WTC11 (cell line): ENCODE data around the gene FRMD8. TPM values are rescaled to one million over a fixed set of nuclear protein-coding genes. Genes with fewer than 3 reads are reported as not detected.
A peak's percentile ranks its signal among the peaks of the same experiment; 100 is the strongest.

Source experiments
- ARID4B ChIP-seq: sonication (generic); formaldehyde crosslinking; IDR thresholded peaks from 2 replicates; pipeline ENCODE4 v1.8.0; 2023; ENCODE audit warnings: missing genetic modification reagents, mild to moderate bottlenecking, borderline replicate concordance
- ATF1 ChIP-seq: sonication (generic); formaldehyde crosslinking; IDR thresholded peaks from 2 replicates; pipeline ENCODE4 v1.8.1; 2023; ENCODE audit warnings: mild to moderate bottlenecking, moderate library complexity, missing genetic modification reagents
- ATF6 ChIP-seq: sonication (generic); formaldehyde crosslinking; IDR thresholded peaks from 2 replicates; pipeline ENCODE4 v1.8.1; 2023; ENCODE audit warnings: mild to moderate bottlenecking, missing genetic modification reagents
- CREM ChIP-seq: sonication (generic); formaldehyde crosslinking; IDR thresholded peaks from 2 replicates; pipeline ENCODE4 v1.8.1; 2022; ENCODE audit warnings: mild to moderate bottlenecking, missing genetic modification reagents, moderate library complexity
- CTCF ChIP-seq: fragments of 200-600 bp; IDR thresholded peaks from 2 replicates; pipeline ENCODE4 v1.8.0; 2022; ENCODE audit warnings: antibody characterized with exemption
- E2F4 ChIP-seq: sonication (generic); formaldehyde crosslinking; IDR thresholded peaks from 2 replicates; pipeline ENCODE4 v1.8.1; 2022; ENCODE audit warnings: low read depth, mild to moderate bottlenecking, moderate library complexity, missing genetic modification reagents, borderline replicate concordance
- ELF4 ChIP-seq: sonication (generic); formaldehyde crosslinking; IDR thresholded peaks from 2 replicates; pipeline ENCODE4 v1.8.1; 2022; ENCODE audit warnings: low read depth, mild to moderate bottlenecking, moderate library complexity, missing genetic modification reagents
- ESRRA ChIP-seq: sonication (generic); formaldehyde crosslinking; IDR thresholded peaks from 2 replicates; pipeline ENCODE4 v1.8.1; 2022; ENCODE audit warnings: mild to moderate bottlenecking, missing genetic modification reagents, borderline replicate concordance
- FOXP4 ChIP-seq: sonication (generic); formaldehyde crosslinking; IDR thresholded peaks from 2 replicates; pipeline ENCODE4 v1.8.0; 2022; ENCODE audit warnings: mild to moderate bottlenecking, missing genetic modification reagents
- HMGA2 ChIP-seq: fragments of 250-450 bp; sonication (Bioruptor Pico); IDR thresholded peaks from 2 replicates; pipeline ENCODE4 v1.4.0; 2021; ENCODE audit warnings: mild to moderate bottlenecking, moderate library complexity
- IRF2 ChIP-seq: sonication (generic); formaldehyde crosslinking; IDR thresholded peaks from 2 replicates; pipeline ENCODE4 v1.8.0; 2022; ENCODE audit warnings: low read depth, missing genetic modification reagents, borderline replicate concordance
- JAZF1 ChIP-seq: fragments of 250-450 bp; sonication (Bioruptor Pico); IDR thresholded peaks from 2 replicates; pipeline ENCODE4 v1.9.0; 2021; ENCODE audit warnings: moderate library complexity, mild to moderate bottlenecking, inconsistent platforms
- JUN ChIP-seq: sonication (generic); formaldehyde crosslinking; IDR thresholded peaks from 2 replicates; pipeline ENCODE4 v1.8.0; 2023; ENCODE audit warnings: mild to moderate bottlenecking, missing genetic modification reagents
- MYBL2 ChIP-seq: sonication (generic); formaldehyde crosslinking; IDR thresholded peaks from 2 replicates; pipeline ENCODE4 v1.8.1; 2023; ENCODE audit warnings: mild to moderate bottlenecking, moderate library complexity, missing genetic modification reagents
- NR2C2 ChIP-seq: sonication (generic); formaldehyde crosslinking; IDR thresholded peaks from 2 replicates; pipeline ENCODE4 v1.8.0; 2022; ENCODE audit warnings: mild to moderate bottlenecking, missing genetic modification reagents
- PRRX2 ChIP-seq: fragments of 250-450 bp; sonication (Bioruptor Pico); IDR thresholded peaks from 2 replicates; pipeline ENCODE4 v1.8.0; 2021; ENCODE audit warnings: mild to moderate bottlenecking
- RELA ChIP-seq: sonication (generic); formaldehyde crosslinking; IDR thresholded peaks from 2 replicates; pipeline ENCODE4 v1.8.1; 2022; ENCODE audit warnings: missing genetic modification reagents, mild to moderate bottlenecking, borderline replicate concordance
- SOX15 ChIP-seq: fragments of 250-450 bp; sonication (Bioruptor Pico); IDR thresholded peaks from 2 replicates; pipeline ENCODE4 v1.9.0; 2021; ENCODE audit warnings: mild to moderate bottlenecking
- TEAD1 ChIP-seq: sonication (generic); formaldehyde crosslinking; IDR thresholded peaks from 2 replicates; pipeline ENCODE4 v1.8.0; 2022; ENCODE audit warnings: mild to moderate bottlenecking, missing genetic modification reagents
- ZMAT4 ChIP-seq: fragments of 250-450 bp; sonication (Bioruptor Pico); IDR thresholded peaks from 2 replicates; pipeline ENCODE4 v1.9.0; 2021; ENCODE audit warnings: mild to moderate bottlenecking
- ZNF219 ChIP-seq: sonication (generic); formaldehyde crosslinking; IDR thresholded peaks from 2 replicates; pipeline ENCODE4 v1.8.0; 2023; ENCODE audit warnings: missing genetic modification reagents, mild to moderate bottlenecking, borderline replicate concordance
- ZNF232 ChIP-seq: sonication (generic); formaldehyde crosslinking; IDR thresholded peaks from 2 replicates; pipeline ENCODE4 v1.8.0; 2022; ENCODE audit warnings: mild to moderate bottlenecking, missing genetic modification reagents
- ZNF423 ChIP-seq: fragments of 250-450 bp; sonication (Bioruptor Pico); IDR thresholded peaks from 2 replicates; pipeline ENCODE4 v2.1.2; 2022; ENCODE audit warnings: mild to moderate bottlenecking, moderate library complexity
- total RNA-seq: library from RNA; stranded (reverse); gene quantifications from 3 replicates; pipeline ENCODE4 v1.2.3, GENCODE V29; 2021
- TF ChIP-seq, protein P1 (sequence below): sonication (generic); formaldehyde crosslinking; IDR thresholded peaks from 2 replicates; pipeline ENCODE4 v1.8.1; 2023; ENCODE audit warnings: mild to moderate bottlenecking, missing genetic modification reagents

FRMD8 gene
- total RNA-seq, 1 experiment from 2014 or later: 23.7 TPM

- no peak for TF ChIP-seq IRF2 (CRISPR knock-in tag)
- no peak for TF ChIP-seq ZNF232 (CRISPR knock-in tag)
- TF ChIP-seq ATF6 (CRISPR knock-in tag): no peak
- peak; percentile 62 for TF ChIP-seq ZNF423 (CRISPR knock-in tag)
- no peak for TF ChIP-seq ESRRA
- no peak for TF ChIP-seq TEAD1
- TF ChIP-seq ATF1 (CRISPR knock-in tag): no peak
- no peak for TF ChIP-seq ELF4 (CRISPR knock-in tag)
- no peak for TF ChIP-seq ZNF219 (CRISPR knock-in tag)
- TF ChIP-seq PRRX2 (CRISPR knock-in tag): peak; percentile 9; the same call in 1 of the 2 replicates
- TF ChIP-seq SOX15 (CRISPR knock-in tag): no peak
- TF ChIP-seq MYBL2 (CRISPR knock-in tag): no peak
- peak; percentile 68; the same call in 1 of the 2 replicates for TF ChIP-seq JUN (CRISPR knock-in tag)
- TF ChIP-seq ZMAT4 (CRISPR knock-in tag): no peak
- no peak for TF ChIP-seq FOXP4 (CRISPR knock-in tag)
- 0 out of 2 replicates have a peak, but pooled peaks have one; percentile 25 for TF ChIP-seq CREM (CRISPR knock-in tag)
- TF ChIP-seq ARID4B (CRISPR knock-in tag): no peak
- TF ChIP-seq HMGA2 (CRISPR knock-in tag): no peak
- no peak for TF ChIP-seq NR2C2 (CRISPR knock-in tag)
- TF ChIP-seq, protein P1, sequence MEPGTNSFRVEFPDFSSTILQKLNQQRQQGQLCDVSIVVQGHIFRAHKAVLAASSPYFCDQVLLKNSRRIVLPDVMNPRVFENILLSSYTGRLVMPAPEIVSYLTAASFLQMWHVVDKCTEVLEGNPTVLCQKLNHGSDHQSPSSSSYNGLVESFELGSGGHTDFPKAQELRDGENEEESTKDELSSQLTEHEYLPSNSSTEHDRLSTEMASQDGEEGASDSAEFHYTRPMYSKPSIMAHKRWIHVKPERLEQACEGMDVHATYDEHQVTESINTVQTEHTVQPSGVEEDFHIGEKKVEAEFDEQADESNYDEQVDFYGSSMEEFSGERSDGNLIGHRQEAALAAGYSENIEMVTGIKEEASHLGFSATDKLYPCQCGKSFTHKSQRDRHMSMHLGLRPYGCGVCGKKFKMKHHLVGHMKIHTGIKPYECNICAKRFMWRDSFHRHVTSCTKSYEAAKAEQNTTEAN: peak; percentile 24; the same call in 1 of the 2 replicates
- TF ChIP-seq CTCF: no peak
- TF ChIP-seq E2F4 (CRISPR knock-in tag): no peak
- no peak for TF ChIP-seq RELA (CRISPR knock-in tag)
- no peak for TF ChIP-seq JAZF1
Observed at GRCh38 chr11:65354265-65355012, 32.0 kb upstream of the FRMD8 start, which contains the start of gene TIGD3 (continued).
